KMS-11 (cell line): ENCODE results near the gene SUCLG1.

Experiments used
- H2AFZ ChIP-seq: fragments of 200-600 bp; sonication (generic); 2 replicates; pipeline ENCODE4 v1.6.1; 2016; ENCODE audit warnings: antibody characterized with exemption, mixed run types, low read depth
- H3K27ac ChIP-seq: fragments of 200-600 bp; sonication (generic); 2 replicates; pipeline ENCODE4 v1.6.1; 2016; ENCODE audit warnings: mild to moderate bottlenecking, mixed run types
- H3K27me3 ChIP-seq: fragments of 200-600 bp; sonication (generic); 2 replicates; pipeline ENCODE4 v1.6.1; 2017; ENCODE audit warnings: mild to moderate bottlenecking, low read depth, mixed run types, moderate library complexity; ENCODE audit not compliant: insufficient read depth
- H3K36me3 ChIP-seq: fragments of 200-600 bp; sonication (generic); 2 replicates; pipeline ENCODE4 v1.6.1; 2017; ENCODE audit warnings: mild to moderate bottlenecking, mixed run types; ENCODE audit not compliant: insufficient read depth
- H3K4me1 ChIP-seq: fragments of 200-600 bp; sonication (generic); 2 replicates; pipeline ENCODE4 v1.6.1; 2016; ENCODE audit warnings: mild to moderate bottlenecking, low read depth, mixed run types; ENCODE audit not compliant: poor library complexity, severe bottlenecking
- H3K4me2 ChIP-seq: fragments of 200-600 bp; sonication (generic); 2 replicates; pipeline ENCODE4 v1.7.0; 2016; ENCODE audit warnings: mild to moderate bottlenecking, mixed run types
- H3K4me3 ChIP-seq: fragments of 200-600 bp; sonication (generic); IDR thresholded peaks from 2 replicates; pipeline ENCODE4 v1.6.1; 2017; ENCODE audit warnings: low read depth, low read length, mixed read lengths; ENCODE audit not compliant: insufficient read depth
- H3K79me2 ChIP-seq: fragments of 200-600 bp; sonication (generic); 2 replicates; pipeline ENCODE4 v1.6.1; 2016; ENCODE audit warnings: low read depth, mixed run types; ENCODE audit not compliant: insufficient read depth
- H3K9ac ChIP-seq: fragments of 200-600 bp; sonication (generic); 2 replicates; pipeline ENCODE4 v1.6.1; 2016; ENCODE audit warnings: mild to moderate bottlenecking, mixed run types
- H4K20me1 ChIP-seq: fragments of 200-600 bp; sonication (generic); 2 replicates; pipeline ENCODE4 v1.6.1; 2016; ENCODE audit warnings: mild to moderate bottlenecking, mixed run types; ENCODE audit not compliant: insufficient read depth
- TF ChIP-seq, protein P1 (sequence below): fragments of 200-600 bp; sonication (generic); conservative IDR thresholded peaks from 2 replicates; pipeline ENCODE4 v1.6.1; 2017; ENCODE audit warnings: low read depth, mild to moderate bottlenecking, antibody characterized with exemption, low read length, moderate library complexity, mixed read lengths

The SUCLG1 gene

DNA sequence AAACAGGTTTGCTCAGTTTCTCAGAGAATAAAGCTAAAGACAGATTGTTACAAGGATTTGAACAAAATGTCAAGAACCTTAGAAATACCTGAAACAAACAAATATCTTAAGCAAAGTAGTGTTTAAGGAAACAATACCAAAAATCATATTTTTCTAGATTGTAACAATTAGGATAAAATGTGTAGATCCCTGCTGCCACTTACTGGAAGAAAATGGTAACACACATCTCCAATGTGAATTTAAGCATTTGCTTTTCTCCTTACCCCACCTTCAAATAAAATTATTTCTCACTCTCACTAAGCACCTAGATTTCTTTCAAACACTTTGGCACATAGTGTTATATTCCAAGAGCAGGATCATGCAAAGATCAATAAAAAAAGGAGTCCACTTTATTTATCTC lies 34.9 kb downstream of the SUCLG1 start:
- TF ChIP-seq, protein P1, sequence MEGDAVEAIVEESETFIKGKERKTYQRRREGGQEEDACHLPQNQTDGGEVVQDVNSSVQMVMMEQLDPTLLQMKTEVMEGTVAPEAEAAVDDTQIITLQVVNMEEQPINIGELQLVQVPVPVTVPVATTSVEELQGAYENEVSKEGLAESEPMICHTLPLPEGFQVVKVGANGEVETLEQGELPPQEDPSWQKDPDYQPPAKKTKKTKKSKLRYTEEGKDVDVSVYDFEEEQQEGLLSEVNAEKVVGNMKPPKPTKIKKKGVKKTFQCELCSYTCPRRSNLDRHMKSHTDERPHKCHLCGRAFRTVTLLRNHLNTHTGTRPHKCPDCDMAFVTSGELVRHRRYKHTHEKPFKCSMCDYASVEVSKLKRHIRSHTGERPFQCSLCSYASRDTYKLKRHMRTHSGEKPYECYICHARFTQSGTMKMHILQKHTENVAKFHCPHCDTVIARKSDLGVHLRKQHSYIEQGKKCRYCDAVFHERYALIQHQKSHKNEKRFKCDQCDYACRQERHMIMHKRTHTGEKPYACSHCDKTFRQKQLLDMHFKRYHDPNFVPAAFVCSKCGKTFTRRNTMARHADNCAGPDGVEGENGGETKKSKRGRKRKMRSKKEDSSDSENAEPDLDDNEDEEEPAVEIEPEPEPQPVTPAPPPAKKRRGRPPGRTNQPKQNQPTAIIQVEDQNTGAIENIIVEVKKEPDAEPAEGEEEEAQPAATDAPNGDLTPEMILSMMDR: peak; percentile 67
- H3K79me2 ChIP-seq: no peaks in the 10 kb centered on the region
- no peak overlapping the region for H3K27ac ChIP-seq
- H4K20me1 ChIP-seq: no peaks in the 10 kb centered on the region
- no peak overlapping the region for H3K4me3 ChIP-seq
- H3K4me2 ChIP-seq: no peak overlapping the region
- H3K4me1 ChIP-seq: peaks cover 11% of the 10 kb centered on the region
- H2AFZ ChIP-seq: no peak overlapping the region
- H3K36me3 ChIP-seq: no peaks in the 10 kb centered on the region
- H3K9ac ChIP-seq: no peak overlapping the region
- H3K27me3 ChIP-seq: no peaks in the 10 kb centered on the region

DNA sequence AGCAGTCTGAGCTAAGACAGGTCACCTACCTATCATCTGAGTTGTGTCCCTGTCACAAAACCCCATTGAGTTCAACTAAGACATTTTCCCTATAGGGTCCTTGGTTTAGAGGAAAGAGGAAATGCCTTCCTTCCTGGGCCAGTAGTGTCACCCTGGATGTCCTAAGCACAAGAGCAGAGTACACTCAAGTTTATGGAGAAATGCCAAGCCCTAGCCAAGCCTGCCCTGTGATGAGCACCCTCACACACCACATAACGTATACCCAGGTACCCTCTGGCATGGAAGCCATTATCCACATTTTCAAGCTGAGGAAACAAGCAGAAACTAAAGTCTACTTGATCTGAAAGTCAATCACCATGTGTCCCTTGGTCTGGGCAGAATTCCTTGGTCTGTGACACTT lies 37.3 kb downstream of the SUCLG1 start:
- no peak overlapping the region for H3K9ac ChIP-seq
- H2AFZ ChIP-seq: no peak overlapping the region
- H3K79me2 ChIP-seq: no peaks in the 10 kb centered on the region
- H4K20me1 ChIP-seq: no peaks in the 10 kb centered on the region
- no peaks in the 10 kb centered on the region for H3K4me1 ChIP-seq
- H3K27me3 ChIP-seq: no peaks in the 10 kb centered on the region
- H3K36me3 ChIP-seq: no peaks in the 10 kb centered on the region
- TF ChIP-seq, protein P1: no peak
- H3K4me3 ChIP-seq: no peak overlapping the region
- H3K4me2 ChIP-seq: no peak overlapping the region
- no peak overlapping the region for H3K27ac ChIP-seq

DNA sequence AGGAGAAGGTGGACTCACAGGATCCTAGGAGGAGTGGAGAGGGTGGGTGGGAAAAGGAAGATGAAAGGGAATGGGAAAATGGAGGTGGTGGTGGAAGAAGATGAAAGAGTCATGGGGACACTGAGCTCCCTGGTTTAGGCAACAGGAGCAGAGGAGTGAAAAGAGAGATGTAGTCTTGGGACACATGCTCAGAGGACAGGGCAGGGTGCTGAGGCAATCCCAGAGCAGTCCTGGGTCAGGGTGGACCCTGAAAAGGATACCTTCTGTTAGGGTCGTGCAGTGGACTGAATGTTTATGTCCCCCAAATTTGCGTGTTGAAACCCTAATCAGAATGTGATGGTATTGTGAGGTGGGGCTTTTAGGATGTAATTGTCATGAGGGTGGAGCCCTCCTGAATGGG lies 37.9 kb downstream of the SUCLG1 start:
- Histone ChIP-seq H3K4me1 (no peaks in the 10 kb centered on the region), H2AFZ (no peak overlapping the region), H3K9ac (no peak overlapping the region), H3K27me3 (no peaks in the 10 kb centered on the region), H3K27ac (no peak overlapping the region), H3K4me2 (no peak overlapping the region), H3K79me2 (no peaks in the 10 kb centered on the region), H3K36me3 (no peaks in the 10 kb centered on the region), H3K4me3 (no peak overlapping the region), H4K20me1 (no peaks in the 10 kb centered on the region)
- TF ChIP-seq, protein P1: no peak

DNA sequence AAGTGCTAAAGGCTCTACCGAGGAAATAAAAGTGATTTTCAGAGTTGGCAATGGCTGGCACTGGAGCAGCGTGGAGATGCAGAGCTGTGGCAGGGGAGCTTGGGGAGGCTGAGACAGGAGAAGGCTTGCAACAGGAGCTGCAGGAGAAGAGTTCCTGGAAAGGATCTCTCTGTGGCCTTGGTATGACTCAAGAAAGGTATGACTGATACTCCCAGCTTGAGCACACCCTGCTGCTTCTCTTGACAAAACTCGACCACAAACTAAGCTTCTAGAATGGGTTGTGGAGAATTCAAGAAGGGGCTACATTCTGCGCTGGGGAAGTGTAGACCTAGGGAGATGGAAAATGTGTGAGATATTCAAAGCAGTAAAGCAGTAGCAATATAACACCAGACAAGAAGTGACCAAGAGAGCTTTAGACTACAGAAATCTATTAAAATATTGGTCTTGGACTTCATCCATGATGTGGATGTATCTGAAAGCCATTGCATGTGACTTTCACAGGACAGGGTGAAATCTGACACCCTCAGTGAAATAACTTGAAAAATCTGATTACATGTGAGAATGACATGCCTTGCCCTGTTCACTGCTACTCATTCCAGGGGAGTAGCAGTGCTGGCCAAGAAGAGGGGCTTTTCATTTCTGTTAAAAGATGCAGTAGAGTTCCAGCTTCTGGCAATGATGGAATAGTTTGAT lies 41.5 kb downstream of the SUCLG1 start:
- Histone ChIP-seq H3K4me1 (no peaks in the 10 kb centered on the region), H3K79me2 (no peaks in the 10 kb centered on the region), H3K27ac (no peak overlapping the region), H3K36me3 (no peaks in the 10 kb centered on the region), H3K27me3 (no peaks in the 10 kb centered on the region), H2AFZ (no peak overlapping the region), H3K4me3 (no peak overlapping the region), H4K20me1 (no peaks in the 10 kb centered on the region), H3K9ac (no peak overlapping the region), H3K4me2 (no peak overlapping the region)
- TF ChIP-seq, protein P1: no peak
